NCI-H146 treated with DMSO at 0.1 percent for 48 hours (cell line): ENCODE results near the gene PLAAT4.
"Not testable (repeated sequence)": the region's sequence is repeated elsewhere in the genome, so short reads cannot be mapped to it uniquely, and the experiment has no call there.

Source experiments
- DNase-seq: peaks from one replicate; lab custom pipeline; 2025; ENCODE audit not compliant: unreplicated experiment; lab: John Stamatoyannopoulos, UW

The PLAAT4 gene

DNA sequence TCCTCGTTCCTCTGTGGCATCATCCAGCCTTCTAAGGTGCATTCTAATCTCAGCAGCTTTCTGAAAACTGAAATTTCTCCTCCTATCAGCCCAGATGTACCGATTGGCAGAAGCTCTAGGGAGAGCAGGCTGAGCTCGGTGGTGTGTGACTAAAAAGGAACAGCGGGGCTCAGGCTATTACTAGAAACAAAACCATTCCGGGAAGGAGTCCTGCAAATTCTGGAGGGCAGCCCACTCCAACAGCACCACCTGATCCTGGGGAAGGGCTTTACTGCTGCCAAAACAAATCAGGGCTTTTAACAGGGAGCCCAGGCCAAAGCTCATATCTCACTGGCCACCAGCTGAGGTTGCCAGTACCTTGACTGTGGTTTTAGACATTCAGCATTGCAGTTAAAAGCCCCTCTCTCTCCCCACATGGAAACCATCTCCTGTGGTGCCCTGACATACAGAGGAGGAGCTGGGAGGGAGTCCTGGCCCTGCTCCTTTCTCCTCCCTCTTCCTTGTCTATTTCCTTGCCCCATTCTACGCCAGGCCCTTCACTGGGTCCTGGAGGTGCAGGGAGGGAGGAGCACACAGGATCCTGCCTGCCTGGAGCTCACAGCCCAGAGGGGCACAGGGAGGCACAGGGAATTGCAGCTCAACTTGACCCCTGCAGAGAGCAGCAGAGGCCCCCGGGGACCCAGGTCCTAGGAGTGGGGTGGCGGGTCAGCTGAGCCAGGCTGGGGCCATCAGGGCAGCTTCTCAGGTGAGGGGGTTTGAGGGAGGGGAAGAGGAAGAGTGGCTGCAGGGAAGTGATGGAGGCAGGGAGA lies 889 bp downstream of the PLAAT4 start:
- no peak for DNase-seq

DNA sequence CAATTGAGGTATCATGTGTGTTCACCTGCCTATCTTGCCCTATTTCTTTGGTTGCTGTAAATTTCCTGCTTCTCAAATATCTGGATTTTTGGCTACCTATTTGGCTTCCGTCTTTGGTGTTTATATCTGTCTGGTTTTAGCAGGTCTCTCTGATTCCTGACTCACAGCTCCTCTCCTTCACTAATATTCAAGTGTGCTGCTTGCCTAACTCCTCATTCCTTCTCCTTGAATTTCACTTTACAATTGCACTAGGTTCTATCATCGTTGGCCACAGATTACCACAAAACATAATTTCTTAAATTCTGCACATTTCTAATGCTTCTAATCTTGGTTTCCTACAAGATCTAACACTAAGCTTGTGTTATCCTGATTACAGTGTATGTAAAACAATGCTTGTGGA lies 5.9 kb downstream of the PLAAT4 start:
- not testable (repeated sequence) for DNase-seq

- no peak for DNase-seq
Observed at GRCh38 chr11:63543711-63544110, 7.1 kb downstream of the PLAAT4 start.

GRCh38 chr11:63547061-63547460 lies 10.5 kb downstream of the PLAAT4 start:
- no peak for DNase-seq

DNA sequence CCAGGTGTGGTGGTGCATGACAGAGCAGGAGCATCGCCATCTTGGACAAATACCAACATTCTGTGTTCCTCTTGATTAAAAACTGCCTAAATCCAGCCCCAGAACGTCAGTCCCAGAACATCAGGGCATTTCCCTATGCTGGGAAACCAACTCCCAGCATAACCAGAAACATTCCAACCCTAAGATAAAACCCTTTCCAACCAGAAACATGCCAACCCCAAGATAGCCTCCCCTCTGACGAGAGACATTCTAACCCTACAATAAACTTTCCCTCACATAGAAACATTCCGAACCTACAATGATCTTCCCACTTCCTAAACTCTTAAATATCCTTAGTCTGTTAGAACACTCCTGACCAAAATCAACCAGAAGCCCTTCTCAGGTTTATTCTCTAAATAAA lies 11.6 kb downstream of the PLAAT4 start:
- no peak for DNase-seq

DNA sequence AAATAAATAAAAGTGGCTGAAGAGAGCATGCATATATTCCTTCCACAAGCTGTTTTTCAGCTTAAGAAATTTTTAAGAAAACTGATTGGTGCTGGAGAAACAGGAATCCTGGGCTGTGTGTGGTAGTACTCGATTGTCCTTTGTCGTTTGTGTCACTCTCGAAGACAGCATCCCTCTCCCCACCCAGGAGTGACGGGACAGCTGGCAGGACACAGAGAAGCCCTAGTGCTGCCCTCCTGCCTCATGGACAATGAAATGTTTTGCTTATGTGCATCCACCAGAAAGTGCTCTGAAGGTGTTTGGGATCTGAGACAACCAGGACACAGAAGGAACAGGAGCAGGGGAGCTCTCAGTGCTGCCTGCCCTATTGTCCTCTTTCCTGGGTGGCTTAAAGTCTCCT lies 12.8 kb downstream of the PLAAT4 start:
- no peak for DNase-seq

DNA sequence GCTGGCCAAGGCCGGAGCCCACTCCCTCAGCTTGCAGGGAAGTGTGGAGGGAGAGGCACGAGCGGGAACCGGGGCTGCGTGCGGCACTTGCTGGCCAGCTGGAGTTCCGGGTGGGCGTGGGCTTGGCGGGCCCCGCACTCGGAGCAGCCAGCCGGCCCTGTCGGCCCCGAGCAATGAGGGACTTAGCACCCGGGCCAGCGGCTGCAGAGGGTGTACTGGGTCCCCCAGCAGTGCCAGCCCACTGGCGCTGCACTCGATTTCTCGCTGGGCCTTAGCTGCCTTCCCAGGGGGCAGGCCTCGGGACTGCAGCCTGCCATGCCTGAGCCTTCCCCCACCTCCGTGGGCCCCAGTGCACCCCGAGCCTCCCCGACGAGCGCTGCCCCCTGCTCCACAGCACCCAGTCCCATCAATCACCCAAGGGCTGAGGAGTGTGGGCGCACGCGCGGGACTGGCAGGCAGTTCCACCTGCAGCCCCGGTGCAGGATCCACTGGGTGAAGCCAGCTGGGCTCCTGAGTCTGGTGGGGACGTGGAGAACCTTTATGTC lies 13.6 kb downstream of the PLAAT4 start:
- not testable (repeated sequence) for DNase-seq

GRCh38 chr11:63551091-63551888 lies 14.7 kb downstream of the PLAAT4 start:
- no peak for DNase-seq

- DNase-seq: no peak
Observed at GRCh38 chr11:63551889-63552266, 15.3 kb downstream of the PLAAT4 start.

DNA sequence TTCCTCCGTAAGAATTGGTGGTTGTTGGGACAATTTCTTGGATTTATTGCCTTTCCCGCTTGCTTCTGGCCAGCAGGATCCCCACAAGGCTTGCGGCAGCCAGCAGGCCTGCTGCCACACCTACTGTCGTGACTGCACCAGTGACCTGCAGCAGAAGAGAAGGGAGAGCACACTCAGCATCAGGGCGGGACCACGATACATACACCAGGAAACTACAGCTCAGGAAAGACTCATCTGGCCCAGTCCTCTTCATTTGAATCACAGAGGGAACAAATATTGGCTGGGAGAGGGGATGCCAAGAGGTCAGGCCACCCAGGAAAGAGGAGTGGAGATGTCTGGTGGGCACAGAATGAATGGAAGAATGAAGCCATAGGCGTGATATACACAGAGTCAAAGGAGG lies 16.3 kb downstream of the PLAAT4 start:
- DNase-seq: no peak

DNA sequence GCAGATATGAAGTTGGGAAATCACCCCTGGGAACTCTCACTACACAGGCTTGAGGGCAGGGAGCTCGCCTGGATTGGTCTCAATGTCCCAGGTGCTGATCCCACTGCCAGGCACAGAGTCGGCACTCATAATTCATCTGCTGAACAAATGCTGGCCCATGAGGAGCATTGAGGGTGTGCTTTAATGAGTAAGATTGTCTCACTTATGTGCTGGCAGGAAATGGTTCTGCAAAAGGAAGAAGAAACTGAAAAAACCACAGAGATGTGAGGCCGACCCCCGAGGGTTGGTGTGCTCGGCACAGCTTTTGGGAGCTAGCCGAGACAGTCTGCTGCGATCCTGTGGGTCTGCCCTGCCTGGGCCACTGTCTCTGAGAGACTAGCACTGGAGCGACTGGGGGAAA lies 17.2 kb downstream of the PLAAT4 start:
- DNase-seq: no peak

- no peak for DNase-seq
Observed at GRCh38 chr11:63554877-63555223, 18.2 kb downstream of the PLAAT4 start.

GRCh38 chr11:63556404-63557013 lies 19.9 kb downstream of the PLAAT4 start:
- DNase-seq: no peak

DNA sequence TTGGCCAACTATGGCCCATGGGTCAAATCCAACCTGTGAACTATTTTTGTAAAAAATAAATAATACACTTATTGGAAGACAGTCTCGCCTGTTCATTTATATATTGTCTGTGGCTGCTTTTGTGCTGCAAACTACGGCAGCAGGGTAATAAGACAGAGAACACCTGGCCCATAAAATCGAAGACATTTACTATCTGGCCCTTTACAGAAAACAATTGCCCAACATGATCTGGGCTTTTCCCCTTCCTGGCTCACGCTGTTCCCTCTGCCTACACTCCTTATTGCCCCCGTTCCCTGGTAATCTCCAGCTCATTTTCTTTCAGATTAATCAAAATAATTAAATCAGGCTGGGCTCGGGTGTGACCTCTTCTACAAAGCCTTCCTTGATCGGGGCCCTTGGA lies 21.0 kb downstream of the PLAAT4 start:
- no peak for DNase-seq

- DNase-seq: peak; percentile 75
Observed at GRCh38 chr11:63558459-63559157, 22.0 kb downstream of the PLAAT4 start.

DNA sequence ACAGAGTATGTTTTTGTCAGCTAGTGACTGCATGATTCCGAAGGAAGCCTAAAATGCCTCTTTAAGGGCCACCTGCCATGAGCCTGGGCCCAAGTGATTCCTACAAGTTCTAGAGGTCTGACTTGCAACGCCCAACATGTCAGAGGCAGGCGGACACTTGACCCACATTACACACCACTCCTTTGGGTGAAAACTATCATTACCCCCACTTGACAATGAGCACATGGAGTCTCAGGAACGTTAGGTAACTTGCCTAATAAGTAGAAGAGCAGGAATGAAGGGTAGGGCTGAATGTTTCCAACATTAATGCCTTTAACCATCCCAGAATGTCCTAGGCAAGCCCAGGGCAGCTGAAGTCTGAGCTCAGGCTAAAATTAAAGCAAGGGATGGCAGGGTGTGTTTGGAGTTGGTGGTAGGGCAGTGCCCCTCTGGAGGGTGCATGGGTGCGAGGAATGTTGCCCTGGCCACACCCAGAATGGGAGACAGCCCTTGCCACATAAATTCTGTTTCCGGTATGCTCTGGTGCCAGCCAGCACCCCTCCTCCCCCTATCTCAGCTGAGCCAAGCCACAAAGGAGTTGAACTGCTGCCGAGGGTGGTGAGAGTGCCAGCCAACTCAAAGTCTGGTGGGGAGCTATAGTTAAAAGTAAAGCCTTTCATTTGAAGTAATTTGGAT lies 24.0 kb downstream of the PLAAT4 start:
- no peak for DNase-seq

DNA sequence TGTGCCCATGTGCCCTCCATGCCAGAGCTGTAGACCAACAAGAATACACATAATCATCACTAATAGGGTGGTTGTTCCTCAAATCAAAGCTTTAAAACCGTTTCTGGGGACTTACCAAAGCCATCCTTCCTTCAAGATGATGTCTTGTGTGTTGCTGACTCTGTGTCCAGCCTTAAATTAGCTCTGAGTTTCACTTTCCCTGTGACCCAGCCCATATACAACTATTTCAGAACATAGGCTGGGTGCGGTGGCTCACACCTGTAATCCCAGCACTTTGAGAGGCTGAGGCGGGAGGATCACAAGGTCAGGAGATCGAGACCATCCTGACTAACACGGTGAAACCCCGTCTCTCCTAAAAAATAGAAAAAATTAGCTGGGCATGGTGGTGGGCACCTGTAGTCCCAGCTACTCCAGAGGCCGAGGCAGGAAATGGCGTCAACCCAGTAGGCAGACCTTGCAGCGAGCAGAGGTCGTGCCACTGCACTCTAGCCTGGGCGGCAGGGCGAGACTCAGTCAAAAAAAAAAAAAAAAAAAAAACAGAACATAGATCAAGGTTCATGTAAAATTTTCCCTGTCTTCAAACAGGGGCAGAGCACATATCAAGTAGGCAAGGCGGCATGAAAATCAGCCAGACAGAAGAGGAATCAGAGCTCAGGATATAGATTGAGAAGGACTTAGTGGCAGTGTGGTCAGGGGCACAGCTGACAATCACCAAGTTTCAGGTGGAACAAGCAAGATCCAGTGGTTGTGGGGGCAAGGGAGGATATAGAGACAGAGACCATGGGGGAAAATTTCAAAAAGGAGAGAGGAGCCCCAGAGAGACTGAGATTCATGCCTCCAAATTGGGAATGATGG lies 26.8 kb downstream of the PLAAT4 start, which contains the start of gene PLAAT2:
Gene PLAAT2, minus strand, starts transcription at position 179 of the 855 bp plus-strand sequence. Its CDS starts 55 bp downstream, at position 124.
- no peak for DNase-seq

DNA sequence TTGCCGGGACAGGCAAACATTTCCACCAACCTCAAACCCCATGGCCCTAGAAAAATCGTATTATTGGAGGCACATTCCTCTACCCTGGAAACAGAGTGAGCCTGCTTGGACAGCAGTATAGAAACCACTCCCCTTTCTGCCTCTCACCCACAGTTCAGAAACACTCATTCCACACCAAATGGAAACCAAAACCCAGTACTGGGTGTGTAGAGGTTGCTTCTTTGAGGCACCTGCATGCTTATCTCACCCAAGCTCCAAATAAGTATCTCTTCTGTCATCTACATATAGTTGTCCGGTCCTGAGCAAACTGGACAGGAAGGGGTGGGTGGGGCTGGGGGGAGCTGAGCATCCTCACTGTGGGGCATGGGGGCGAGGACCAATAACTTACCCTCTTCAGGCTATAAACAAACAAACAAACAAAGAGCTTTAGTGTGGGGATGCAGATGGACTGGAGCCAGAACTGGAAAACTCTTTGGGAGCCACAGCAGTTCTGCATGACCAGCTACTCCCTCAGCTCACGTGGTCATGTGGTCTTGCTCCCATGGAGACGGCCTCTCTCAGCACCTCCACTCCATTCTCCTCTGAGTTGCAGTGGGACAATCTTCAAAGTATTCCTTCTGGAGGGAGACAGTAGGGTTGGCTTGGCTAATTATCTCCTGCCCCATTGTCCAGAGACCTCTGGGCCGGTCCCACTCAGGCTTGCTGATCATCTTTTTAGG lies 27.6 kb downstream of the PLAAT4 start:
- DNase-seq: no peak

GRCh38 chr11:63564784-63565350 lies 28.3 kb downstream of the PLAAT4 start:
- no peak for DNase-seq
